CD4-positive, alpha-beta T cell (primary cell): Measurements from ENCODE around the gene RBMS3. TPM values are rescaled to one million over a fixed set of nuclear protein-coding genes. Genes with fewer than 3 reads are reported as not detected.

ENCODE experiments used
- ATAC-seq: fragments of 200-7000 bp; cut with Tn5 transposase; one replicate; pipeline ENCODE4 v1.10.0; 2022; ENCODE audit warnings: mild to moderate bottlenecking; ENCODE audit not compliant: poor library complexity
- CTCF ChIA-PET: fragments of 350-600 bp; sonication (Branson Sonifier 250); formaldehyde crosslinking; loops from one replicate; lab custom pipeline; 2021; ENCODE audit warnings: antibody characterized with exemption, inconsistent platforms; lab: Charles Lee
- POLR2A ChIA-PET: fragments of 350-600 bp; sonication (Branson Sonifier 250); formaldehyde crosslinking; loops from one replicate; lab custom pipeline; 2021; ENCODE audit warnings: antibody characterized with exemption, inconsistent platforms; lab: Charles Lee
- DNase-seq, 14 experiments: peaks; one replicate each; pipeline ENCODE4 v3.0.0-alpha.2; 2013 to 2020; ENCODE audit warnings: mixed read lengths in 2 of 14
- H3K27ac ChIP-seq, 2 donors: one replicate each; pipeline versions ENCODE4 v1.5.1 to v1.7.0; 2013; ENCODE audit warnings: low read length in 2 of 2, low read depth in 1 of 2, mild to moderate bottlenecking in 1 of 2
- H3K27me3 ChIP-seq, 2 experiments: 1 replicate in 1 of 2; 2 replicates in 1 of 2; pipeline versions ENCODE4 v1.6.1 to v1.7.0; 2013; ENCODE audit warnings: low read length in 2 of 2, control low read depth in 1 of 2, mild to moderate bottlenecking in 1 of 2, moderate library complexity in 1 of 2; ENCODE audit not compliant: insufficient read depth in 2 of 2, control insufficient read depth in 1 of 2
- H3K36me3 ChIP-seq: one replicate; pipeline ENCODE4 v1.6.1; 2013; ENCODE audit warnings: low read length, control low read depth; ENCODE audit not compliant: insufficient read depth
- H3K4me1 ChIP-seq: one replicate; pipeline ENCODE4 v1.6.1; 2013; ENCODE audit warnings: low read length, control low read depth; ENCODE audit not compliant: insufficient read depth
- H3K4me3 ChIP-seq: one replicate; pipeline ENCODE4 v1.5.1; 2013; ENCODE audit warnings: mild to moderate bottlenecking, low read length, moderate library complexity
- H3K9me3 ChIP-seq, 2 experiments: 1 replicate in 1 of 2; 2 replicates in 1 of 2; pipeline versions ENCODE4 v1.6.1 to v1.7.0; 2013; ENCODE audit warnings: low read length in 2 of 2, mild to moderate bottlenecking in 2 of 2, control low read depth in 1 of 2, moderate library complexity in 1 of 2; ENCODE audit not compliant: control insufficient read depth in 1 of 2, insufficient read depth in 1 of 2
- H3K27ac Mint-ChIP-seq: one replicate; pipeline ENCODE4 v1.8.0; 2020; ENCODE audit warnings: mixed read lengths
- H3K27me3 Mint-ChIP-seq: one replicate; pipeline ENCODE4 v1.8.0; 2021; ENCODE audit warnings: mixed read lengths
- H3K36me3 Mint-ChIP-seq: one replicate; pipeline ENCODE4 v1.8.0; 2021; ENCODE audit warnings: low read depth, mixed read lengths
- H3K4me1 Mint-ChIP-seq: one replicate; pipeline ENCODE4 v1.8.0; 2021; ENCODE audit warnings: low read depth, mixed read lengths
- H3K4me3 Mint-ChIP-seq: one replicate; pipeline ENCODE4 v1.8.0; 2020; ENCODE audit warnings: mild to moderate bottlenecking, mixed read lengths
- H3K9me3 Mint-ChIP-seq: one replicate; pipeline ENCODE4 v1.8.0; 2020; ENCODE audit warnings: mixed read lengths
- CTCF ChIP-seq: fragments of 200-600 bp; IDR thresholded peaks from one replicate; pipeline ENCODE4 v1.8.0; 2022; ENCODE audit warnings: antibody characterized with exemption, mild to moderate bottlenecking
- intact Hi-C, 2 experiments: fragments of 100-400 bp; cut with DNase I in 1 of 2; cut with micrococcal nuclease in 1 of 2; formaldehyde crosslinking; loops; one replicate each; pipeline versions ENCODE4 v1.15.1 to v1.9.0; 2023 to 2025; cut with DNase I, micrococcal nuclease
- total RNA-seq, 174 experiments: library from RNA in 2 of 174; stranded (reverse) in 2 of 174; gene quantifications; one replicate each; pipeline ENCODE4 v1.2.3 and lab custom pipeline; 2021 to 2026

Gene RBMS3
- total RNA-seq, 2 experiments from 2014 or later: 1.6 to 1.7 TPM

- no peak for TF ChIP-seq CTCF
- no peaks in the 10 kb centered on the region for H3K9me3 Mint-ChIP-seq
- Histone ChIP-seq H3K36me3 (no peaks in the 10 kb centered on the region), H3K4me3 (no peak overlapping the region), H3K4me1 (no peaks in the 10 kb centered on the region), H3K27ac (no peak overlapping the region), H3K27me3 (no peaks in the 10 kb centered on the region), H3K9me3 (no peaks in the 10 kb centered on the region)
- ATAC-seq (no peak), DNase-seq (no peak)
- no peaks in the 10 kb centered on the region for H3K4me1 Mint-ChIP-seq
- H3K27me3 Mint-ChIP-seq: no peaks in the 10 kb centered on the region
- intact Hi-C loops: no loop called here
- no peak overlapping the region for H3K4me3 Mint-ChIP-seq
- H3K27ac Mint-ChIP-seq: no peak overlapping the region
- POLR2A ChIA-PET: no interaction called here
- CTCF ChIA-PET: no interaction called here
- no peaks in the 10 kb centered on the region for H3K36me3 Mint-ChIP-seq
Observed at GRCh38 chr3:29644261-29644660, 363.4 kb downstream of the RBMS3 start.

- no peaks in the 10 kb centered on the region for H3K27me3 ChIP-seq
- H3K4me3 ChIP-seq: no peak overlapping the region
- TF ChIP-seq CTCF: no peak
- no peaks in the 10 kb centered on the region for H3K9me3 ChIP-seq
- Mint-ChIP-seq H3K27ac (no peak overlapping the region), H3K4me1 (no peaks in the 10 kb centered on the region), H3K9me3 (no peaks in the 10 kb centered on the region), H3K27me3 (no peaks in the 10 kb centered on the region), H3K36me3 (no peaks in the 10 kb centered on the region), H3K4me3 (no peak overlapping the region)
- ATAC-seq (no peak), DNase-seq (no peak)
- ChIA-PET POLR2A (no interaction called here), CTCF (no interaction called here)
- intact Hi-C loops: no loop called here
- no peaks in the 10 kb centered on the region for H3K4me1 ChIP-seq
- H3K36me3 ChIP-seq: no peaks in the 10 kb centered on the region
- H3K27ac ChIP-seq: no peak overlapping the region
Observed at GRCh38 chr3:29644956-29645636, 364.2 kb downstream of the RBMS3 start.

- no peaks in the 10 kb centered on the region for H3K36me3 Mint-ChIP-seq
- no peak for ATAC-seq
- H3K9me3 Mint-ChIP-seq: no peaks in the 10 kb centered on the region
- no peak overlapping the region for H3K4me3 Mint-ChIP-seq
- H3K4me1 ChIP-seq: no peaks in the 10 kb centered on the region
- no peak overlapping the region for H3K27ac Mint-ChIP-seq
- H3K36me3 ChIP-seq: no peaks in the 10 kb centered on the region
- H3K9me3 ChIP-seq: no peaks in the 10 kb centered on the region
- DNase-seq: no peak
- POLR2A ChIA-PET: no interaction called here
- H3K4me1 Mint-ChIP-seq: no peaks in the 10 kb centered on the region
- no peak for TF ChIP-seq CTCF
- H3K27me3 Mint-ChIP-seq: no peaks in the 10 kb centered on the region
- CTCF ChIA-PET: no interaction called here
- intact Hi-C loops: no loop called here
- no peaks in the 10 kb centered on the region for H3K27me3 ChIP-seq
- no peak overlapping the region for H3K27ac ChIP-seq
- no peak overlapping the region for H3K4me3 ChIP-seq
Observed at GRCh38 chr3:29646043-29646442, 365.2 kb downstream of the RBMS3 start.
